GM18520 (cell line): Measurements from ENCODE around the gene FAM216B.

Experiments used
- ATAC-seq: cut with Tn5 transposase; IDR thresholded peaks from one replicate; pipeline ENCODE4 v1.9.1; 2021; ENCODE audit not compliant: unreplicated experiment

The FAM216B gene

GRCh38 chr13:42821437-42821836 lies 40.1 kb downstream of the FAM216B start:
- no peak for ATAC-seq

GRCh38 chr13:42832341-42833096 lies 51.1 kb downstream of the FAM216B start:
- ATAC-seq, result no peak

DNA sequence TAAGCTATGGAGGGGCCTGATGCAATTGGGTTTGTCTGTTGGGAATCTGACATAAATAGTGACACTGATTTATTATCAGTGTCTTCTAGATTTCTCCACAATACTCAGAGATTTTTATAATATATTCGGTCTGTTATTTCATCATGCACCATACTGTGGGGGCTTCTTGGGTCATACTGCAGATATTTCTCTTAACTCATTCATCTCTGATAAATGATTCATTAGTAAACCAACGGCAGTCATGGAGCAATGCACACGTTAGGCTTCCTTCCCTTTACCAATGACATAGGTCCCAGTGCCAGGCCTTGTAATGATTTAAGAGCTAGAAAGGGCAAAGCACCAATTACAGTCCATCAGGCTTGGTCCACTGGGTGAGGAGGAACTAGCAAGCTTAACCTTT lies 53.6 kb downstream of the FAM216B start:
- ATAC-seq, result no peak

GRCh38 chr13:42836930-42837690 lies 55.7 kb downstream of the FAM216B start:
- no peak for ATAC-seq
